NOMO-1 (cell line): ENCODE data around the gene LBH.
A peak's percentile ranks its signal among the peaks of the same experiment; 100 is the strongest.

Experiments used
- DNase-seq, 2 experiments: peaks; one replicate each; lab custom pipeline; 2025; ENCODE audit not compliant: unreplicated experiment in 2 of 2; lab: John Stamatoyannopoulos, UW

LBH gene

DNA sequence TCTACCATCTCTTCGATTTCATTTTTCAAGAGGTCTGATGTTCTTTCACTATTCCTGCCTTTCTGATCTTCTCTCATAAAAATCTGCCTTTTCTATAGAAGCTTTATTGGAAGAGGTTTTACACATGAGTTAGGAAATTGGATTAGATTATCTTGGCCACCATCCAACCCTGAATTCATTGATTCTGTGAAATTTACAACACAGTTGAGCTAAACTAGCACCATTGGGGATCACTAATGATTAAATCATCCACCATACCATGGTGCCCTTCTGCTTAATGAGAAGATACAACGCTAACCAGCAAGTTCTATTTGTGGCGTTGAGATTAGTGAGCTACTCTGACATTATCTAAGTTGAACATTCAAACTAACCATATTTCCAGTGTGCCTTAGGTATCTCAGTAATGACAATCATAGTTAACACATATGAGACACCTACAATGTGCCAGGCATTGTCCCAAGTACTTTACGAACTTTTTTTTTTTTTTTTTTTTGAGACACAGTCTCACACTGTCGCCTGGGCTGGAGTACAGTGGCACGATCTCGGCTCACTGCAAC, 17.3 kb upstream of the LBH start:
- DNase-seq, result no peak

GRCh38 chr2:30216157-30216556, 15.2 kb upstream of the LBH start:
- DNase-seq, result no peak

GRCh38 chr2:30217644-30218337, 13.5 kb upstream of the LBH start:
- DNase-seq, result peak; percentile 13 to 31

- DNase-seq, result no peak
These were observed 13.0 kb upstream of the LBH start for GRCh38 chr2:30218338-30218713.

DNA sequence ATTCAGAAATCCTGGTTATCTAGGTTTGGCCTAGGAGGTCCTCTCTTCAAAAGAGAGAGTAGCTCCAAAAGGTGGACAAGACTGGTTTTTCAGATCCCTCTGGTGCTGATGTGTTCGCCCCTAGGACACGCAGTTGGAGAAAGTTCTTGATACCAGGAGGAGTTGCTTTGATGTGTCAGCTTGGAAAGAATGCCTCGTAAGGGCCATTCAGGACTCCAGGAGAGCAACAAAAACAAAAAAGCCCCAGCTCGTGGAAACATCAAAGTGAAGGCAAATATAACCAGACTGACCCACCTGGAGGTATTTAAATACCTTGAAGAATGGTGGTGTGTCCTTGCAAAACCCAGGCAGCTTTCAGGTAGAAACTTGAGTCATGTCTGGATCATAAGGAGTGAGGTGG, 12.5 kb upstream of the LBH start:
- DNase-seq, result no peak

GRCh38 chr2:30219886-30220875, 11.2 kb upstream of the LBH start:
- DNase-seq, result no peak

- DNase-seq, result no peak
These were observed 9.8 kb upstream of the LBH start for GRCh38 chr2:30221531-30221930.

- no peak for DNase-seq
These were observed 9.3 kb upstream of the LBH start for GRCh38 chr2:30222031-30222430.

GRCh38 chr2:30222636-30223360, 8.5 kb upstream of the LBH start:
- no peak for DNase-seq

DNA sequence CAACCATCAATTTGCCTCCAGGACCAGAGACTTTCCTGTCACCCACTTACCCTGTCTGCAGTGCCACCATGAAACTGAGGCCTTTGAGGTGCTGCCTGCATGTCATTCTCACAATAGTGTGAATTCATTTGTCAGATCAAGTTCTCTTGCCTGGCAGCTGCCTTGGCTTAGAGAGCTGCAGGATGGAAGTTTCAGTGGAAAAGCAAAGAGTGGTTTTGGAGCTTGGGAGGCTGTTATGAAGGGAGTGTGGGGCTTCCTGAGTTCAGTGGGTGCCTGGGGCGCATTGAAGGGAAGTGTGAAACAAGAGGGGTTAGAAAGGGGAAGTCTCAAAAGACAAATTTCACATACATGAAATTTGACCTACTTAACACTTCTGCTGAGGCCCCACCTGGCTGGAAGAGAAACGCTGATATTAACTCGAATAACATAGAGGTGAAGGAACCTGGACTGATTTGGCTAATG, 7.9 kb upstream of the LBH start:
- peak; percentile 41 to 77 for DNase-seq

GRCh38 chr2:30224151-30224550, 7.2 kb upstream of the LBH start:
- DNase-seq, result no peak

DNA sequence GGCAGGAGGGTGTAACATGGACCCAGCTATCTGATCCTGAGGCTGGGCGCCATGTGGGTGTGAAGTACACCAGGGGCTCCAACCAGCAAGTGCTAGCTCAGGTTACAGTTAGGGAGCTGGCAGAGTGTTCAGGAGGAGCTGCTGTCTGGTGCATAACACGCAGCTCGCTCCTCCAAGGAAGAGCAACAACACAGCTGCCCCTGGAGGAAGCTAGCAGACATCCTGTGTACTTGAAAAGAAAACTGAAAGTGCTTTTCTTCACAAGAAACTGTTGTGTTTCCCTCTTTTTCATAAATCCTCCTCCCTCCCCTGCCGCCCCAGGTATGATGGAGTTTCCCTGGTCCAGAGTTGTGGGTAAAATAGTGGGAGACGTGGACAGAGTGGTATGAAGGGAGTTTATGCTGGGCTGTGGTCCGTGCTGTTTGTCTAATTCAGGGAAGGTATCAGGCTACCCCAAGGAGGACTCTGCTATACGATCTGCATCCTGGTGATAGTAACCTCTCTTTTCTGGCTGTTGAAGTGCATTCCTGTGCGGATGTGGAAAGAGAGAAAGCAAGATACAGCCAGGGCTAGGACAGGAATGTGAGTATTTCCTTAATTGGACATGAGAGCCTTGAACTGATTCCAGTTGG, 6.1 kb upstream of the LBH start:
- DNase-seq, result peak; percentile 15 to 48

DNA sequence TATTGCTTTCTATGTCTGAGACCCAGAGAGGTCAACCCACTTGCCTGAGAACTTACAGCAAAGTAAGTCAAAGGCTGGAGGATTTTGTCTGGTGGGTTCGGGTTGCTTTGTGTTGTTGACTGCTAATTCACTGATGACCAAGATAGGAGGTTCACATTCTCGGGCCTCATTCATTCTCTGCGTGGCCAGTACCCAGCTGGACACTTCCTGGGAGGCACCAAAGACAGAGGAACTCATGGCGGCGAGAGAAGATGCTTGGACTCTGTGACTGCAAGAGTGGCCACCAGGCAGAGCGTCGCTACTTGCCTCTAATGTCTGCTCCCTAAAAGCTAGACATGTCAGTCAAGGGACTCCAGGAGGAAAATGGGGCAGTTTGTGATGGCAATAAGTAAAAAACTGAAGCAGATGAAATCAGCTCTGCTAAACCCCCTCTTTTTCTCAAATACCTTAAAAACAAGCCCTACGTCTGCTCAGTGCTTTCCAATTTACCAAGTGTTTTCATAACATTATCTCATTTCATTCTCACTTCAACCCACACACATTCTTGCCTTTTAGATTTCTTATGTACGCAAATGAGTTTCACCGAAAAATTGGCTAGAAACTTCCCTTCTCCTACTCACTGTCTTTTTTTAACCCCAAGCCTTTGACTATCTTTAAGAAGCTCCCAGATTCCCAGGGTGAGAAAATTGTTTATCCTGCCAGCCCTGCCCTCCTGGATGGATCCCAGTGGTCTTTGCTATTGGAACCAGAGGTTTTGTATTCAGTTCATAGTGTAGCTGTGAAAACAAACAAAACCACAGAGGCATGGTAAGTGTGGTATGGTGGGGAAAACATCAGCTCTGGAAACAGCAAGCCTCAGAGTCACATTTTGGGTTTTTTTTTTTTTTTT, 4.9 kb upstream of the LBH start:
- DNase-seq, result no peak

- DNase-seq, result no peak
These were observed 1.7 kb upstream of the LBH start for GRCh38 chr2:30229596-30229995.

- DNase-seq, result peak; percentile 31 to 52
These were observed 680 bp upstream of the LBH start for GRCh38 chr2:30230497-30231211.

DNA sequence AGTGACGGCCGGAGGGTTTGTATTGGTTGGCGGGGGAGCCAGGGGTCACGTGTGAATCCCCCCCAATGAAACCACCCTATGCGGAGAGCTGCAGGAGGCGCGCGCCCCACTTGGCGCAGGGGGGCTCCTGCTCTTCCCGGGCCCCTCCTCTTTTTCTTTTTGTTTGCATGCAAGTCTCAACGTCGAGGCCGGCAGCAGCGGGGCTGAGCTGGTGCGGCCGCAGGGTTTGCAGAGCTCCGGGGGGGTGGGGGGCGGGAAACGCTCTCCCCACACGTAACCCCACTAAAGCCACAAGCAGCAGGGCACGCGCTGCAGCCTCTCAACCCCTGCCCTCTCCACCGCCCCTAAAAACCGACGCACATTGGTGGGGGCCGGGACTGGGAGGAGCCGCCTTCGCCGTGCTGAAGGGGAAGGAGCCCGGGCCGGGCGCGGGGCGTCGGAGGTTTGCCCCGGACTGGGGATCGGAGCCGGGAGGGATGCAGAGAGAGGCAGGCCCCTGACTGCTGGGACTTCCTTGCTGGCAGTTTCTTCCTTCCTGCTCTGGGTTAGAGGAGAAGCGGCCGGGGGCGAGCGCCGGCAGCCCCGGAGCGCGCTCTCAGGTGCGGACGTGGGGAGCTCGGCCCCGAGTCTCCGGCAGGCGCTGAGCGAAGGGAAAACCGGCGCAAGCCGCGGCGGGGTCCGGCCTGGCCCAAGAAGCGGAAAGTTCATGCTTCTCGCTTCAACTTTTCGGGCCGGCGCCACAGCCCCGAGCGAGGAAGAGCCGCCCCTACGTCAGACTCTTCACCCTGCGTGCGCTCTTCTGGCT, 864 bp downstream of the LBH start:
- peak; percentile 35 to 47 for DNase-seq

DNA sequence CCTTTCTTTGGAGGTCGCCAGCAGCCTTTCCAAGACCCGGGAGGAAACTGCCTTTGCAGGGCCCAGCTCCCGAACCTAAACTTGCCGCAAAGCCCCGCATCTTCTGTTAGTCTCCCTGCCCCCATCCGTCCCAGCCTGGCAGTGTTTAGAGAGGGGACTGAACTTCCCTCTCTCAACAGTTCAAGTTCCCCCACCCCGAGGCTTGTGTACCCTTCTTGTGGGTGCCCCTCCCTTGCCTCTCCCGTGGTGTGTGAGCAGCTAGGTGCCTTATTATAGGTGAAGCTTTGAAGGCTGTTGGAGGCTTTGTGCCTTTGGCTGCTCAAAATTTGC, 1.4 kb downstream of the LBH start:
- DNase-seq, result peak in 1 of 2 experiments; percentile 8
